Measurements from ENCODE around the gene ACAD9. TPM values are rescaled to one million over a fixed set of nuclear protein-coding genes. Genes with fewer than 3 reads are reported as not detected.

ACAD9 gene
- total RNA-seq, 4 donors from 2014 or later = 32.4 to 44.0 (median 38.7) TPM

DNA sequence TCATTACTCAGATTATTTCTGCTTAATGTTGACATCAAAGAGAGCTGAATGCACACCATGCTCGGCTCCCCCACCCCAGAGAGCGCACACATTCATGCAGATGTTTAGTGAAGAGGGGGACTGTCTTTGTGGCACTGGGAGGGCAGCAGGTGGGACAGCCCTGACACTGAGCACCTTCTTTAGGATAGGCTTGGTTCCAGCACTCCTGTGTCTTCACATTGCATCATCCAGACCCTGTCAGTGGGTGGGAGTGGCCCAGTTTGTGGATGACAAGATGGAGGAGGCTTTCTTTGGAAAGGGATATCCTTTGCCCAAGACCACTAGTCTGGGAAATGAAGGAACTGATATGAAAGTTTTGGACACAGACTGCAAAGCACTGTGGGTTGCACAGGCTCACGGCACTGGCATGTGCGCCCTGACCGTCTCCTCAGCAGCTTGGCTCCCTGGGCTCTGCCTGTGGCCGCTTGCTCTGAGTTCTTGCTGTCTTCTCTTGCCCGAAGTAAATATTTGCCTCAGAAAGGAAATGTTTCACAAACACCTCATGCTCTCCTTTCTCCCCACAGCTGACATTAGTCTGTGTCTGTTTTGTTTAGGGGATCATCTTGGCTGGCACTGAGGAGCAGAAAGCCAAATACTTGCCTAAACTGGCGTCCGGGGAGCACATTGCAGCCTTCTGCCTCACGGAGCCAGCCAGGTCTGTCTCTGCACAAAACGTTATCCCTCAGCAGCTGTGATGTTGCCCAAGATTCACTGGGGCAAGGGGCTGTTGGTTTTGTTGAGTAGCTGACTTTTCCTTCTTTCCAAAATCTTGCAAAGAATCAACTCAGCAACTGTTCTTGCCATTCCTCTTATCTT, 16.6 kb downstream of the ACAD9 start:
- Histone ChIP-seq H3K4me1 (peaks cover 0 to 16% (median 0%) of the 10 kb centered on the region in 3 donors), H3K27ac (peak overlapping the region in 3 of 4 donors; percentile 28 to 70 (median 30)), H3K4me3 (no peak overlapping the region), H3K27me3 (no peaks in the 10 kb centered on the region), H3K36me3 (peaks cover 3 to 96% of the 10 kb centered on the region in 2 donors), H3K9me3 (no peaks in the 10 kb centered on the region)
- ATAC-seq = no peak
- WGBS, 2 donors (ENCODE audit: low coverage in 1 of 2) = 53 to 91% methylated on average over 3 to 9 of the region's 11 CpGs
- TF ChIP-seq EP300 (IDR thresholded peaks at IDR 0.05) (no peak), POLR2A (IDR thresholded peaks at IDR 0.05) (no peak), POLR2AphosphoS5 (IDR thresholded peaks at IDR 0.05) (no peak)
- TF ChIP-seq, protein P1, sequence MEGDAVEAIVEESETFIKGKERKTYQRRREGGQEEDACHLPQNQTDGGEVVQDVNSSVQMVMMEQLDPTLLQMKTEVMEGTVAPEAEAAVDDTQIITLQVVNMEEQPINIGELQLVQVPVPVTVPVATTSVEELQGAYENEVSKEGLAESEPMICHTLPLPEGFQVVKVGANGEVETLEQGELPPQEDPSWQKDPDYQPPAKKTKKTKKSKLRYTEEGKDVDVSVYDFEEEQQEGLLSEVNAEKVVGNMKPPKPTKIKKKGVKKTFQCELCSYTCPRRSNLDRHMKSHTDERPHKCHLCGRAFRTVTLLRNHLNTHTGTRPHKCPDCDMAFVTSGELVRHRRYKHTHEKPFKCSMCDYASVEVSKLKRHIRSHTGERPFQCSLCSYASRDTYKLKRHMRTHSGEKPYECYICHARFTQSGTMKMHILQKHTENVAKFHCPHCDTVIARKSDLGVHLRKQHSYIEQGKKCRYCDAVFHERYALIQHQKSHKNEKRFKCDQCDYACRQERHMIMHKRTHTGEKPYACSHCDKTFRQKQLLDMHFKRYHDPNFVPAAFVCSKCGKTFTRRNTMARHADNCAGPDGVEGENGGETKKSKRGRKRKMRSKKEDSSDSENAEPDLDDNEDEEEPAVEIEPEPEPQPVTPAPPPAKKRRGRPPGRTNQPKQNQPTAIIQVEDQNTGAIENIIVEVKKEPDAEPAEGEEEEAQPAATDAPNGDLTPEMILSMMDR (IDR thresholded peaks at IDR 0.05) = no peak

DNA sequence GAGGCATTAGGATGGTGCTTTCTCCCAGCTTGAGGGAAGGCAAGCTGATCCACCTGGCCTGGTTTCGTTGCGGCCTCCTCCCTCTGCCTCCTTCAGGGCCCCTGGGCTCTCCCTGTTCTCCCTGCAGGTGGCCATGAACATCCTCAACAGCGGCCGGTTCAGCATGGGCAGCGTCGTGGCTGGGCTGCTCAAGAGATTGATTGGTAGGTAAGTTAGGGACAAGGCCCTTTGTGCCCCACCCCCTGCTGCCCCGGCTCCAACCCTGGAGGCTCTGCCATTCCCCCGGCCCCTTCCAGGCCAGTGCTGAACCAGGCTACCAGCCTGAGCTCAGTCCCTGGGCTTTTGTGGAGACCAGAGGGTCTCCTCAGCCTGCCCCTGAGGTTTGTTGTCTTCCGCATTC, 23.0 kb downstream of the ACAD9 start:
- ATAC-seq = no peak
- Histone ChIP-seq H3K4me1 (no peaks in the 10 kb centered on the region), H3K27ac (no peak overlapping the region), H3K27me3 (no peaks in the 10 kb centered on the region), H3K36me3 (peaks cover 0 to 100% of the 10 kb centered on the region in 2 donors), H3K9me3 (no peaks in the 10 kb centered on the region), H3K4me3 (no peak overlapping the region)
- TF ChIP-seq, protein P1 (IDR thresholded peaks at IDR 0.05) = no peak
- TF ChIP-seq EP300 (IDR thresholded peaks at IDR 0.05) (no peak), POLR2AphosphoS5 (IDR thresholded peaks at IDR 0.05) (no peak), POLR2A (IDR thresholded peaks at IDR 0.05) (no peak)
- 92% methylated on average over 7 of the region's 9 CpGs; no CpG with 5 or more reads in 1 of the 2 donors for WGBS, 2 donors (ENCODE audit: low coverage in 1 of 2)

DNA sequence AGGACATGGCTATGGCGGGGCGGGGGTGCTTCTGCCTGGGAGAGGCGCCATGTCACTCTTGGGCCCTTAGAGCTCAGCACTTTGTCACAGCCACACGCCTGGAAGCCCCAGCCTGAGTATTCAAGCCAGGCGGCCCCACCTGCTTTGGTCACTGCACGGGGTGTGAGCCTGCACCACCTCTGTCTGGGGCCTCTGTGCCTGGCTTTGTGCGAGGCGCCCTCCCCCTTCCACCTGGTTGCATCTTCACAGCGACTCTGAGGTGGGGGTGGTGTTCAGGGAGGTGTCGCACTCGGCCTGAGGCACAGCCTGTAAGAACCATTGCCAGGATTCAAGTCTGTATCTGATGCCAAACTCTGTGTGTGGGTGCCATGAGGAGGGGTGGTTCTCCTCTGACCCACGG, 24.1 kb downstream of the ACAD9 start:
- peaks cover 0 to 100% of the 10 kb centered on the region in 2 donors for H3K36me3 ChIP-seq
- 25% methylated on average over 1 of the region's 12 CpGs; no CpG with 5 or more reads in 1 of the 2 donors for WGBS, 2 donors (ENCODE audit: low coverage in 1 of 2)
- no peak for ATAC-seq
- no peak overlapping the region for H3K4me3 ChIP-seq
- H3K4me1 ChIP-seq = no peaks in the 10 kb centered on the region
- H3K27me3 ChIP-seq = no peaks in the 10 kb centered on the region
- TF ChIP-seq, protein P1 (IDR thresholded peaks at IDR 0.05) = no peak
- TF ChIP-seq EP300 (IDR thresholded peaks at IDR 0.05) = no peak
- no peak overlapping the region for H3K27ac ChIP-seq
- no peaks in the 10 kb centered on the region for H3K9me3 ChIP-seq

DNA sequence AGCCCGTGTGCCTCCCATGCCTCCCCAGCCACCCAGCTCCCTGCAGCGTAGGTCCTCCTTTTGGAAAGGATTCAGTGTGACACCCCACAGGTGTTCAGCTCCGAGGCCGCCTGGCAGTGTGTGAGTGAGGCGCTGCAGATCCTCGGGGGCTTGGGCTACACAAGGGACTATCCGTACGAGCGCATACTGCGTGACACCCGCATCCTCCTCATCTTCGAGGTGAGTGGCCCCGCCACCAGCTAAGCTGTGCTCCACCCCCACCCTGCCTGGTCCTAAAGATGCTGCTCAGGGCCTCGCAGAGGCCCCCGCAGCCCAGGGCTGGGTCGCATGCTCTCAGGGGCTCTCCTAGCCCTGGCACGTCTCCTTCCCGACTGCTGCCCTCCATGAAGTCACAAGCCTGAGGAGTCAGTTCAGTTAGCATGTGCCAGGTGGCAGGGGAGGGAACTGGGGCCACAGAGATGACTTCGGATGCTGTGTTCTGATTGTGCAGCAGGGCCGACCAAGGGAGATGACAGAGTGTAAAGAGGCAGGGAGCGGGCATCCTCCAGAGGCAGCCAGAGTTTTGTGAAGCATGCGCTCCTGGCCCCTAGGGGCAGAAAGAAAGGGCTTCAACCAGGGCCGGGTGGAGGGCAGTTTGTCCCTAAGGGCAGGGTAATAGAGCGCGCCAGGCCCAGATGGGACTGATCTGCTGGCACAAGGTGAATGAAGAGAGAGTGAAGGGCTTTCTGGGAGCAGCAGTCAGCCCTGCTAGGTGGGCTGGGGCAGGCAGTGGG, 26.8 kb downstream of the ACAD9 start:
- Histone ChIP-seq H3K27me3 (no peaks in the 10 kb centered on the region), H3K36me3 (peaks cover 0 to 100% of the 10 kb centered on the region in 2 donors)
- ATAC-seq = no peak

More for the DNA sequence above, 26.8 kb downstream of the ACAD9 start:
- Histone ChIP-seq H3K4me3 (no peak overlapping the region), H3K9me3 (no peaks in the 10 kb centered on the region), H3K4me1 (no peaks in the 10 kb centered on the region), H3K27ac (no peak overlapping the region)
- TF ChIP-seq EP300 (IDR thresholded peaks at IDR 0.05) (no peak), POLR2A (IDR thresholded peaks at IDR 0.05) (no peak), POLR2AphosphoS5 (IDR thresholded peaks at IDR 0.05) (no peak)
- TF ChIP-seq, protein P1 (IDR thresholded peaks at IDR 0.05) = no peak
- WGBS, 2 donors (ENCODE audit: low coverage in 1 of 2) = 96 to 97% methylated on average over 4 to 5 of the region's 25 CpGs
